Activated CD4-positive, alpha-beta T cell treated with anti-CD3 and anti-CD28 coated beads, Interleukin-2, amount 50 U/mL, for 16 hours (primary cell): ENCODE measurements around the gene SERGEF.

Source experiments
- DNase-seq: peaks from one replicate; pipeline ENCODE4 v3.0.0-alpha.2; 2020

The SERGEF gene

GRCh38 chr11:17765356-17766072 lies 247.3 kb downstream of the SERGEF start:
- DNase-seq, result no peak

DNA sequence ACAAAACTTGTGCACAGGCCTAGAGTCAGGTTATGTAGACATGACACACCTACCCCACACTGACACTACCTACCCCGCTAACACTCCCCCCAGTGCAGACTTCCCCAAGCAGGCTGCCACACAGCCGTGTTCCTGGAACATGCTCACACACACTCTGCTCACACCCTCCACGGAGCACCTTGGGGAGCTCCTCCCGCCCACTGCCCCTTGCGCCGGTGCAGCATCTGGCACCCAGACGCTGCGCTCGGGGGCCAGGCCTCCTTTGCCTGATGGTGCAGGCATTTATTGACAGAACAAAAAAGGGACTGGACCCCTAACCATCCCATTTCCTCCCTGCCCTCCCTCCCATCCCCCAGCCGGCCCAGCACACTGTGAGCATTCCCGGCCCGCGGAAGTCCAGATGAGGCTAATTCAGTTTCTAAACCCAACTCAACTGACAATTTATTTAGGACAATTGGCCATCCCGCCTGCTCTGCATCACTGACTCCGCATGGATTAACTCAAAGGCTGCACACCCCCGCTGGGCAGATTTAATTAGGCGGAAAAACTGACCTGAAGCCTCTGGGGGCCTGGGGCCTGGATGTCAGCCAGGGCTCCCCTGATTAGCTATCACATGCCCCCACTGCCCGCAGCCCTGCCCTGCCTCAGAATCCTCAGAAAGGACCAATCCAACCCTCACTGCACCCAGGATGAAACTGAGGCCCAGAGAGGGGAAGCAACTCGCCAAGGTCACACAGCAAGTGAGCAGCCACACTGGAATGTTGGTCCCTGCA lies 248.2 kb downstream of the SERGEF start:
- no peak for DNase-seq

- DNase-seq, result no peak
Measured at GRCh38 chr11:17763703-17764102, 249.1 kb downstream of the SERGEF start.

- DNase-seq, result no peak
Measured at GRCh38 chr11:17763244-17763643, 249.6 kb downstream of the SERGEF start.

- peak; percentile 3 for DNase-seq
Measured at GRCh38 chr11:17762309-17762974, 250.4 kb downstream of the SERGEF start.

GRCh38 chr11:17760102-17761029 lies 252.5 kb downstream of the SERGEF start:
- DNase-seq, result peak; percentile 43

- no peak for DNase-seq
Measured at GRCh38 chr11:17755891-17756290, 257.0 kb downstream of the SERGEF start.

DNA sequence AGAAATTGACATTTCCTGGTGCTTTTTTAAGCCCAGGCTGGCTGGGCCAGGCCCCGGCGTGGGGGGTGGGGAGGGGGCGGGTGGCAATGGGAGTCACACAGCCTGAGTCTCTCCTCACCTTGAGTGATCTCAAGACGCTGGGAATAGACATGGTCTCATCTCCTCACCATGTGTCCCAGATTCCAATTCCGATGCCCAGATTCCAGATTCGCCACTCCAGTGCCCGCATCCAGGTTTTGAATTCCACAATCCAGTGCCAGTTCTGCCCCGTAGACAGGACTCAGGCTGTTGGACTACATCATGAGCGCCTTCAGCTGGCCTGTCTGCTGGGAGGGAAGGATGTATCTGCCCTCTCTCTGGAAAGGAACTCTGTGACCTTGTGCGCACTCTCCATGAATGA lies 259.2 kb downstream of the SERGEF start:
- DNase-seq, result no peak

DNA sequence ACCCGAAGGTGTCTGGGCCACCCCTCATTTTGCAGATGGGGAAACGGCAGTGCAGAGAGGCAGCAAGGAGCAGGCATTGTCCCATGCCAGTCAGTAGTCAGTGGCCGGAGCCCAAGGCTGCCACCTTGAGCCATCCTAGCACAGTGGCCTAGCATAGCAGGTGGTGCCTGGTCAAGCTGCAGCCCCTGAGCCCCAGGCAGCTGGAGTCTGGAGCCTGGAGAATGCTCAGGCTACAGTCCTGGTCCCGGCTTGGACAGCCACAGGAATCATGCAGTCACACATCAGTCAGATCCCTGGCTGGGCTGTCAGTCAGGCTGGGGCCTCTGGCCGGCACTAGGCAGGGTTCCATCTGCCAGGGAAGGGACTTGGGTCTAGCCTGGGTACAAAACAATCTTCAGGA lies 259.7 kb downstream of the SERGEF start:
- DNase-seq, result no peak

GRCh38 chr11:17752144-17752543 lies 260.7 kb downstream of the SERGEF start:
- no peak for DNase-seq

- no peak for DNase-seq
Measured at GRCh38 chr11:17751558-17751957, 261.3 kb downstream of the SERGEF start.

DNA sequence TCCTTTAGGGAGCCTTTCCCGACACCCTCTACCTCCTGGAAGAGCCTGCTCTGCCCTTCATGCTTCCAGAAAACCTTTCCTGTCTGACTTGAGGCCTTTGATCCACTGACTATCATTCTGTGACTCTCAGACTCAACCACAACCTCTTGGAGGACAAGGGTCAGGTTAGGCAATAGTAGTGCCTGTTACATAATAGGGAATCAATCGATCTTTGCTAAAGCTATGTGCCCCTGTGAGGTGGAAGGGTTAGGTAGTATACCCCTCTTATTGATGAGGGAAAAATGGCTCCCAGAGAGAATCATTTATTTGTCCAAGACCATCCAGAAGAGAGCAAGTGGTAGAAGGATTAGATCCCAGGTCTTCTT lies 262.1 kb downstream of the SERGEF start:
- DNase-seq, result no peak

DNA sequence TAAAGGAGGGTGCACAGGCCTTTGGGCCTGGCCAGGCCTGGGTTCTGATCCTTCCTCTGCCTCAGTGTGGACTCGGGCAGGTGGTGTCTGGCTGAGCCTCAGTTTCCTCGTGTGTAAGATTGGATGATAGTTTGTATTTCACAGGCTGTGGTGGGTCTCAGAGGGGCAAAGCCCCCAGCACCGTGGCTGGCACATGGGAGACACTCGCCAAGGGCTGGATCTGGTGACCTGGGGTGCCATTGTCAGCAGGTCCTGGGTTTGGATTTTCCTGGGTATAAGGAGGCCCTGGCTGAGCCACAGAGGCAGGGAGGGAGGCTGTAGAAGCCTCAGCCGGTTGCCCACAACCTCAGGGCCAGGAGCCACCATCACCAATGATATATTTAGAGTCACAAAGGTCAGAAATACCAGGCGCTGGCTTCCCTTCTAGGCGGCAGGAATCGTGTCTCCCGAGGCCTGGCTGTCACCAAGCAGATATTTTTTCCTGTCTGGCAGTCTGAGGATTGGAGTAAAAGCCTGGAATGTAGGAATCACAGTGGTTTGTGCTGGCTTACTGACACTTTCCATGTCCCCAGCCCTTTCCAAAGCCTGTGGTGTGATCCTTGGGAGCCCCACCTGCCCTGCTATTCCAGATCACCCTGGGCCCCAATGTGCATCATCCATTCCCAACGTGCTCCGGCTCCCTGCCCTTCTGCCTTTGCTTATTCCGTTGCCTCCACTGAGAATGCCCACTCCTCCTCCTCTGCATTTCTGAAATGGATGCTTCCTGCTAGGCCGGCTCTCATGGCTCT lies 262.6 kb downstream of the SERGEF start:
- no peak for DNase-seq

GRCh38 chr11:17748761-17749721 lies 263.8 kb downstream of the SERGEF start:
- DNase-seq, result no peak

DNA sequence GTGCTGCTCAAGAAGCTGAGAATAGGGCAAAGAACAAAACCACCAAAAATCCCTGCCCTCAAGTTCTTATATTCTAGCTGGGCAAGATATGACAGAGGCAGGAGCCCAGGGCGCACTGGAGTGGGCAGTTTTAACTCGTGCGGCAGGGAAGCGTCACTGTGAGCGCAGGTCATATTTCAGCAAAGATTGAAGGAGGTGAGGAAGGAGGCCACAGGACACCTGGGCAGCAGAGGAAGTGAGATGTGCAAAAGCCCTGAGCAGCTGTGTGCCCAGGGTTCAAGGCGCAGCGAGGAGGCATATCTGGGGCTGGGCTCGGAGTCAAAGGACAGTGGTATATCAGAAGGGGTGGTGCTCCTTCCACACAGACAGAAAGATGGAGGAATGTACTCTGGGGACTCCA lies 264.8 kb downstream of the SERGEF start:
- no peak for DNase-seq

GRCh38 chr11:17747131-17747955 lies 265.5 kb downstream of the SERGEF start:
- no peak for DNase-seq

- DNase-seq, result no peak
Measured at GRCh38 chr11:17746096-17746495, 266.8 kb downstream of the SERGEF start.

- DNase-seq, result no peak
Measured at GRCh38 chr11:17745023-17745772, 267.6 kb downstream of the SERGEF start.
